Ascending aorta (tissue), 2 donors: ENCODE data around the gene C12orf43. TPM values are rescaled to one million over a fixed set of nuclear protein-coding genes. Genes with fewer than 3 reads are reported as not detected.

Source experiments
- DNase-seq, 2 donors: peaks; one replicate each; pipeline ENCODE4 v3.0.0-alpha.2; 2019; ENCODE audit warnings: low spot score in 2 of 2
- H3K27ac ChIP-seq, 2 donors: fragments of 200-600 bp; sonication (generic); one replicate each; pipeline ENCODE4 v1.5.1; 2016 to 2017; ENCODE audit warnings: mild to moderate bottlenecking in 1 of 2
- H3K27me3 ChIP-seq: fragments of 200-600 bp; sonication (generic); one replicate; pipeline ENCODE4 v1.5.1; 2017
- H3K36me3 ChIP-seq, 2 donors: fragments of 200-600 bp; sonication (generic); one replicate each; pipeline ENCODE4 v1.5.1; 2016
- H3K4me1 ChIP-seq, 2 donors: fragments of 200-600 bp; sonication (generic); one replicate each; pipeline ENCODE4 v1.5.1; 2016 to 2017; ENCODE audit warnings: mild to moderate bottlenecking in 1 of 2
- H3K4me3 ChIP-seq, 2 donors: fragments of 200-600 bp; sonication (generic); one replicate each; pipeline ENCODE4 v1.5.1; 2016 to 2017; ENCODE audit warnings: mild to moderate bottlenecking in 1 of 2
- H3K9me3 ChIP-seq, 2 donors: fragments of 200-600 bp; sonication (generic); one replicate each; pipeline ENCODE4 v1.5.1; 2016
- CTCF ChIP-seq, 3 experiments: fragments of 200-600 bp in 2 of 3; fragments of 450-650 bp in 1 of 3; sonication (generic) in 2 of 3; IDR thresholded peaks; one replicate each; pipeline ENCODE4 v1.5.1; 2016 to 2019; ENCODE audit warnings: antibody characterized with exemption in 3 of 3, mild to moderate bottlenecking in 1 of 3, moderate library complexity in 1 of 3
- intact Hi-C: fragments of 100-400 bp; cut with DNase I; formaldehyde crosslinking; loops from one replicate; pipeline ENCODE4 v1.15.1; 2023
- total RNA-seq: library from RNA; depleted of rRNA; stranded (reverse); fragments of >200 nt; gene quantifications from one replicate; pipeline ENCODE4 v1.1.0, GENCODE V29; 2016

Gene C12orf43
- total RNA-seq, 1 donor from 2014 or later: 47.1 TPM

GRCh38 chr12:120970310-120970709 lies 46.0 kb downstream of the C12orf43 start:
- DNase-seq: no peak
- no peak overlapping the region for H3K27ac ChIP-seq
- no peaks in the 10 kb centered on the region for H3K36me3 ChIP-seq
- intact Hi-C loops: loop anchor here (2.0 to 10.0 kb wide), 2 partner anchors 246 to 388 kb away; partner anchors contain the start of gene ACADS
- no peak for TF ChIP-seq CTCF (IDR thresholded peaks at IDR 0.05)
- no peak overlapping the region for H3K4me3 ChIP-seq
- H3K9me3 ChIP-seq: no peaks in the 10 kb centered on the region
- no peaks in the 10 kb centered on the region for H3K4me1 ChIP-seq
- H3K27me3 ChIP-seq: no peaks in the 10 kb centered on the region

- H3K9me3 ChIP-seq: no peaks in the 10 kb centered on the region
- no peak overlapping the region for H3K27ac ChIP-seq
- H3K36me3 ChIP-seq: no peaks in the 10 kb centered on the region
- H3K4me1 ChIP-seq: no peaks in the 10 kb centered on the region
- no peak for DNase-seq
- no peaks in the 10 kb centered on the region for H3K27me3 ChIP-seq
- no peak for TF ChIP-seq CTCF (IDR thresholded peaks at IDR 0.05)
- intact Hi-C loops: no loop called here
- no peak overlapping the region for H3K4me3 ChIP-seq
Measured at GRCh38 chr12:120965534-120966091, 50.7 kb downstream of the C12orf43 start.

- Histone ChIP-seq H3K4me3 (no peak overlapping the region), H3K36me3 (no peaks in the 10 kb centered on the region), H3K27ac (no peak overlapping the region), H3K27me3 (no peaks in the 10 kb centered on the region), H3K4me1 (no peaks in the 10 kb centered on the region), H3K9me3 (no peaks in the 10 kb centered on the region)
- TF ChIP-seq CTCF (IDR thresholded peaks at IDR 0.05): no peak
- intact Hi-C loops: no loop called here
- DNase-seq: no peak
Measured at GRCh38 chr12:120964298-120964697, 52.0 kb downstream of the C12orf43 start.

GRCh38 chr12:120962532-120963020 lies 53.7 kb downstream of the C12orf43 start:
- no peaks in the 10 kb centered on the region for H3K4me1 ChIP-seq
- no peaks in the 10 kb centered on the region for H3K27me3 ChIP-seq
- H3K9me3 ChIP-seq: no peaks in the 10 kb centered on the region
- no peak for DNase-seq
- no peak overlapping the region for H3K4me3 ChIP-seq
- intact Hi-C loops: no loop called here
- H3K27ac ChIP-seq: no peak overlapping the region
- H3K36me3 ChIP-seq: no peaks in the 10 kb centered on the region
- no peak for TF ChIP-seq CTCF (IDR thresholded peaks at IDR 0.05)

GRCh38 chr12:120961604-120962531 lies 54.4 kb downstream of the C12orf43 start:
- TF ChIP-seq CTCF (IDR thresholded peaks at IDR 0.05): no peak
- Histone ChIP-seq H3K9me3 (no peaks in the 10 kb centered on the region), H3K4me1 (no peaks in the 10 kb centered on the region), H3K27ac (no peak overlapping the region), H3K27me3 (no peaks in the 10 kb centered on the region), H3K36me3 (no peaks in the 10 kb centered on the region), H3K4me3 (no peak overlapping the region)
- intact Hi-C loops: no loop called here
- DNase-seq: no peak
